HL-60 (cell line): ENCODE data around the gene CBR3.

Experiments used
- GABPA ChIP-seq: IDR thresholded peaks from 2 replicates; pipeline ENCODE4 v1.6.1; 2012; ENCODE audit warnings: low read depth
- POLR2AphosphoS5 ChIP-seq: IDR thresholded peaks from 2 replicates; pipeline ENCODE4 v1.6.1; 2012; ENCODE audit warnings: low read depth
- SPI1 ChIP-seq: IDR thresholded peaks from 2 replicates; pipeline ENCODE4 v1.6.1; 2012; ENCODE audit warnings: low read depth, mild to moderate bottlenecking, borderline replicate concordance
- TF ChIP-seq, protein P1 (sequence below): IDR thresholded peaks from one replicate; pipeline ENCODE4 v1.5.1; 2011; ENCODE audit warnings: low read length, control low read depth, inconsistent platforms; ENCODE audit not compliant: insufficient read depth
- TF ChIP-seq, protein P2 (sequence below): IDR thresholded peaks from 2 replicates; pipeline ENCODE4 v1.6.1; 2012; ENCODE audit warnings: low read depth; ENCODE audit not compliant: insufficient replicate concordance

DNA sequence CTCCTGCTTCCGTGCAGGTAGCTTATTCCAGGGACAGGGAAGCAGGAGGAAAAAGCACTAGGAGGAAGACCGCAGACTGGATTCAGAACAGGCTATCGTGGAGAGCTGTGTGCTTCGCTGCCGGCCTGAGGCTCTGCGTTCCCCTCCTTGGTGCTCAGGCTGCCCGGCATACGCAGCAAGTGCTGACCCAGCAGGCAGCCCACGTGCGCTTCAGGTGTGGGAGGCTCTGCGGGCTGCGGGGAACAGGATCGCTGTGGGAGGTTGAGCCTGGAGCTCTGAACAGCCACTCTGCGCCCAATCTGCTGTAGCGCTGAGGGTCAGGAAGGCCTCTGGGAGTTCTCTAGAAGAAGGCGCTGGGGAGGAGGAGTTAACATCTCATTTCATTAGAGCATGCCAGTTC, 49.7 kb downstream of the CBR3 start:
- TF ChIP-seq, protein P1, sequence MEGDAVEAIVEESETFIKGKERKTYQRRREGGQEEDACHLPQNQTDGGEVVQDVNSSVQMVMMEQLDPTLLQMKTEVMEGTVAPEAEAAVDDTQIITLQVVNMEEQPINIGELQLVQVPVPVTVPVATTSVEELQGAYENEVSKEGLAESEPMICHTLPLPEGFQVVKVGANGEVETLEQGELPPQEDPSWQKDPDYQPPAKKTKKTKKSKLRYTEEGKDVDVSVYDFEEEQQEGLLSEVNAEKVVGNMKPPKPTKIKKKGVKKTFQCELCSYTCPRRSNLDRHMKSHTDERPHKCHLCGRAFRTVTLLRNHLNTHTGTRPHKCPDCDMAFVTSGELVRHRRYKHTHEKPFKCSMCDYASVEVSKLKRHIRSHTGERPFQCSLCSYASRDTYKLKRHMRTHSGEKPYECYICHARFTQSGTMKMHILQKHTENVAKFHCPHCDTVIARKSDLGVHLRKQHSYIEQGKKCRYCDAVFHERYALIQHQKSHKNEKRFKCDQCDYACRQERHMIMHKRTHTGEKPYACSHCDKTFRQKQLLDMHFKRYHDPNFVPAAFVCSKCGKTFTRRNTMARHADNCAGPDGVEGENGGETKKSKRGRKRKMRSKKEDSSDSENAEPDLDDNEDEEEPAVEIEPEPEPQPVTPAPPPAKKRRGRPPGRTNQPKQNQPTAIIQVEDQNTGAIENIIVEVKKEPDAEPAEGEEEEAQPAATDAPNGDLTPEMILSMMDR, result no peak
- TF ChIP-seq SPI1, result no peak
- TF ChIP-seq, protein P2, sequence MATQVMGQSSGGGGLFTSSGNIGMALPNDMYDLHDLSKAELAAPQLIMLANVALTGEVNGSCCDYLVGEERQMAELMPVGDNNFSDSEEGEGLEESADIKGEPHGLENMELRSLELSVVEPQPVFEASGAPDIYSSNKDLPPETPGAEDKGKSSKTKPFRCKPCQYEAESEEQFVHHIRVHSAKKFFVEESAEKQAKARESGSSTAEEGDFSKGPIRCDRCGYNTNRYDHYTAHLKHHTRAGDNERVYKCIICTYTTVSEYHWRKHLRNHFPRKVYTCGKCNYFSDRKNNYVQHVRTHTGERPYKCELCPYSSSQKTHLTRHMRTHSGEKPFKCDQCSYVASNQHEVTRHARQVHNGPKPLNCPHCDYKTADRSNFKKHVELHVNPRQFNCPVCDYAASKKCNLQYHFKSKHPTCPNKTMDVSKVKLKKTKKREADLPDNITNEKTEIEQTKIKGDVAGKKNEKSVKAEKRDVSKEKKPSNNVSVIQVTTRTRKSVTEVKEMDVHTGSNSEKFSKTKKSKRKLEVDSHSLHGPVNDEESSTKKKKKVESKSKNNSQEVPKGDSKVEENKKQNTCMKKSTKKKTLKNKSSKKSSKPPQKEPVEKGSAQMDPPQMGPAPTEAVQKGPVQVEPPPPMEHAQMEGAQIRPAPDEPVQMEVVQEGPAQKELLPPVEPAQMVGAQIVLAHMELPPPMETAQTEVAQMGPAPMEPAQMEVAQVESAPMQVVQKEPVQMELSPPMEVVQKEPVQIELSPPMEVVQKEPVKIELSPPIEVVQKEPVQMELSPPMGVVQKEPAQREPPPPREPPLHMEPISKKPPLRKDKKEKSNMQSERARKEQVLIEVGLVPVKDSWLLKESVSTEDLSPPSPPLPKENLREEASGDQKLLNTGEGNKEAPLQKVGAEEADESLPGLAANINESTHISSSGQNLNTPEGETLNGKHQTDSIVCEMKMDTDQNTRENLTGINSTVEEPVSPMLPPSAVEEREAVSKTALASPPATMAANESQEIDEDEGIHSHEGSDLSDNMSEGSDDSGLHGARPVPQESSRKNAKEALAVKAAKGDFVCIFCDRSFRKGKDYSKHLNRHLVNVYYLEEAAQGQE, result no peak
- TF ChIP-seq POLR2AphosphoS5, result no peak
- TF ChIP-seq GABPA, result no peak
